GM18951 (cell line): Measurements from ENCODE around the gene SMG6.

ENCODE experiments used
- POLR2A ChIP-seq: IDR thresholded peaks from 4 replicates; pipeline ENCODE4 v1.6.1; 2011; ENCODE audit warnings: mild to moderate bottlenecking; ENCODE audit not compliant: insufficient read length, insufficient read depth; ENCODE audit errors: extremely low read depth
- in situ Hi-C: fragments of 300-500 bp; cut with MboI; formaldehyde crosslinking; loops from one replicate; pipeline ENCODE4 v1.12.0; 2022; ENCODE audit warnings: low sequenced_read_pairs, mixed read lengths, inconsistent platforms; ENCODE audit not compliant: unreplicated experiment

SMG6 gene

DNA sequence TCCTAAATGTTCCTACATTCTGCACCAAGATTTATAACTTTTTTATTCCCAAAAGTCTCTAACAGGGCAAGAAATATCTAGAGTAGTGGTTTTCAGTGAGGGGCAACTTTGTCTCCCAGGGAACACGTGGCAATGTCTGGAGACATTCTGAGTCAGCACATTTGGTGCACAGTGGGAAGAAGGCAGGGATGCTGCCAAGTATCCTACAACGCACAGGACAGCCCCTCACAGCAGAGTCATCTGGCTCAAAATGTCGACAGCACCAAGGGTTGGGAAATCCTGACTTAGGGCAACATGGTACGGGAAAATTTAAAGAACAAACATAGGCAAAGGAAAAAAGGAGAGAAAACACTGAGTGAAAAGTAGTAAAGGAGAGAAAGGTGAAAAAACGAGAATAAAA lies 61.8 kb downstream of the SMG6 start:
- in situ Hi-C loops, result loop anchor here (10.0 kb wide), 1 partner anchor 177 kb away; no protein-coding TSS in a partner anchor
- no peak for TF ChIP-seq POLR2A

DNA sequence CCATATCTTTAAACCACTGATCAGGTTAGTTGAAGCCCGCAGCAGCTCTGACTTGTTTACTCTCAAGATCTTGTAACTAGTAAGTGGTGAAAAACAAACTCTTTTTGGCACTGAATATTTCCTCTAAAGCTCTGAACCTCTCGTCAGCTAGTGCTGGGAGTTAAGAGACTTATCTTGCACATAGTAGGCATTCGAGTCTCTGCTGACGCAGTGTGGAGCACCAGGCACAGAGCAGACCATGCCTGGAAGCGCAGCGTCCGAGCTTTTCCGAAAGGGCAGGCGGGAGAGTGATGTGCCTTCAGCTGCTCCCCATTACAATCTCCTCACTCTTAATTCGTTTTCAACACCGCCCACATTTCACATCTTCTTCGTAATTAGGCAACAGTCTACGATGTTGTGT lies 63.0 kb downstream of the SMG6 start:
- TF ChIP-seq POLR2A, result no peak
- in situ Hi-C loops, result loop anchor here (10.0 kb wide), 1 partner anchor 176 kb away; no protein-coding TSS in a partner anchor

DNA sequence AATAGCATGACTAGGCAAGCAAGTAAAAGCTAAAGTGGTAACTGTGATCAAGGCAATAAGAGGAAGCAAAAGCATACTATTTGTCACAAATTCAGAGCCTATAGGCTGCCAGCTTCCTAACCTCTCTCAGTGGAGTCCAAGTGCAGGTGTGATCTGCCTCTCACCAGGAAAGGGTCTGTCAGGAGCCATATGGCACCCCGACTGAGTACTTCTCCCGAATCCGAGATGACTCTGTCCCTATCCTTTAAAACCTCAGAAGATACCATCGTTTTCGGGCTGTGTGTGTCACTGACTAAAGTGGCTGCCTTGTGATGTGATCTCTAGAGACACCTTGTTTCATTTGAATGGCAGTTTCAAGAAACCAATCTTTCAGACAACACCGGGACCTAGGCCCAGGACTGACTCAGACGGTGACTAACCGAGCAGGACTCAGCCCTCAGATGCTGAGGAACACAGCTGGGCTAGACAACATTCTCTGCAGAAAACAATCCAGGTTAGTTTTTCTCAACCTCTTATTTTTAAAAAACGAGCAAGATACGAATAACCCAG lies 63.6 kb downstream of the SMG6 start:
- TF ChIP-seq POLR2A, result peak; percentile 54
- in situ Hi-C loops, result loop anchor here (10.0 kb wide), 1 partner anchor 175 kb away; no protein-coding TSS in a partner anchor

DNA sequence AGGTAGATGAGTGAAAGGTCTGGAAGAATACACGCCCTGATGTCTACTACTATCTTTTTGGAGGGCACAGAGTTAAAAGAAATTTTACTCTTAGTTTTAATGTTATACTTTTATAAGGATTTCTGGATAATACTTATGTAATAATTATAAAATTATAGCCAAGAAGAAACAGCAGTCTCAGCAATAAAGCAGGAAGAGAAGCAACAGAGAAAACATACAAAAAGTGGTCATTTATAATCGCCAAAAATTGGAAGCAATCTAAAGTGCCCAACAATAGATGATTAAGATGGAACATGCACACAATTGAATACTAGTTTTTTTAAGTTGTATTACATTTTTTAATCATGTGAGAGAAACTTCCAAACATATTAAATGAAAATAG lies 64.4 kb downstream of the SMG6 start:
- in situ Hi-C loops, result no loop called here
- TF ChIP-seq POLR2A, result no peak

DNA sequence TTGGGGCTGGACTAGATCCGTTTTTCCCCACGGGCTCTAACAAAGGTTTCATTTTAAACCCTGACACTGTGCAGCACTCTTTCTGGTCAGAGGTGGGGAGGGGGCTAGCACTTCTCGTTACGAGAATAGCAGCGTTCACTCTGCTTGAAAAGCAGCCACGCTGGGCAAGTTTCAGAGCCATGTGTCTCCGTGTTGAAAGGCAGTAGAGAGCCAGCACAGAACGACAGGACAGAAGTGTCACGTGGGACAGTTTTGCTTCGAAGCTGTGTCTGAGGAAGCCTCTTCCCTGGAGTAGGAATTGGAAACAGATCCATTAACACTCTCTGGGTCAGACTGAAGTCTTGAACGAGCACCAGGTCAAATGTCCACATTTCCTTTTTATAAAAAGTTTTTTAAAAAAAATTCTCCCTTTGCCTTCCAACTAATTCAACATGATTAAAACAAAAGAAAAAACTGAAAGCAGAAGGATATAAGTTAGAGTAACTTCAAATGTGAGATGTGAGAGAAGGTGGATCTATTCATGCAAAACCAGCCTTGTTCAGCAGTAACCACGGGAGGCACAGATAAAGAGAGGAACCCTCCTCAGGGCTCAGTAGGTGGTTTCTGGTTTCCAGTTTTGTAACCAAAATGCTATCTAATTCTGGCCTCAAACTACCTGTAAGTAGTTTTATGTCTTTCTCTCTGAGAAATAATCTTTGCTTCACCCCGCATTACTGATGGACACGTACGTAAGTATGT lies 65.0 kb downstream of the SMG6 start:
- TF ChIP-seq POLR2A, result peak; percentile 36
- in situ Hi-C loops, result no loop called here

DNA sequence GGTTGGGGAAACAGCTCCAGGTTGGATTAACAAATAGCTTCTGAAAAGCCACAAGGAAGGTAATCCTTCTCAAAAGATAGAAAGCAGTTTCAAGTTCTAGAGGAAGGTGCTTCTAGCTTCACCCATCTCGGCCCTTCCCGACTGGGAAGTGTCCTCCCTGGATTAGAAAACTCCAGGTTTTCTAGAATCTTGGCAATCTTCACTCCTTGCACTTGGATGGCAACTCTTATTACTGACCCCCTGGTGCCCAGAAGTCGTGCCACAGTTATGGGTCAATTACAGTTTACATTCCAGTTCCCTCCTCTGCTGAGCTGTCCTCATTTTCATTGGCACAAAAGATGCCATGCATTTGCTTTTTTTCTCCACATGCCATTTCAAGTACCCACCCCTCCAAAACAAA lies 65.6 kb downstream of the SMG6 start:
- TF ChIP-seq POLR2A, result no peak
- in situ Hi-C loops, result no loop called here

DNA sequence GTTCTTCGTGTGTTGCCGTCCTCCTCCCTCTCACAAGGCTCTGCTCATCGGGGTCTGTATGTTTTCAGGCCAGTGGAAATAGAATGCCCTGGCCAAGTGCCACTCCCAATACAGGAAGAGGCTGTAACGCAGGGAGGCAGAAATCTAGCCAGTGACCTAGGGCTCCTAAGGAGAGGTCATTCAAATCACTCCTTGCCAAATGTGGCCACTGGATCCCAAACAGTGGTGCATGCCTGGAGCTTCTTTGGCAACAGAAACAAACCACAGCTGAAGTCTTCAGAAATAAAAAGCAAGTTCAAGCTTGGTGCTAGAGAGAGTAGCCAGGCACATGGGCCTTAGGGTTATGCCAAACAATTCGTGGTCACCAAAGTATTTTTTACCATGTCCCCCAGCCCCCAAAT lies 66.1 kb downstream of the SMG6 start:
- in situ Hi-C loops, result no loop called here
- TF ChIP-seq POLR2A, result no peak

DNA sequence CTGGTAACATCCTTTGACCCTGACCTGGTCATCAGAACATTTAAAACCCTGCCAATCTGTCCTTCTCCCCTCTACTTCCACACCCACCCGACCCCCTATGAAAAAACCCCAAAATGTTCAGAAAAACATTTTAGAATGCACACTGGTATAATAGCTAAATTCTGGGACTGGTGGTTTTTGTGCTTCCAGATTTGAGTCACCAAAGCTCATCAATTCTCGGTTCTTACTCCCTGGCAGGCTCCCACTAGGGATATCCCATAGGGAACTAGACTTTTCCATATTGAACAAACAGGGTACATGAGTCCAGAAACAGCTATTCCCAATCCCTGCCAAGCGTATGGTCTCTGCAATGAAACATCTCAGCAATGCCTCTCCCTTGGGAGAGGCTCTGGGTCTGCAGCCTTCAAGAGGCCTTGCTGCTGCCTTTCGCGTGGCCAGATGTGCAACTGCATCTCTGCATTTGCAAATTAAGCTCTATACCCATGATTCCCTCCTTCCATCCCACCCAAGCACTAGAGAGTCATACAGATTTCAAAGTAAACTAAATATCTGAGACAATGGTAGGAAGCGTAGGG lies 67.7 kb downstream of the SMG6 start:
- in situ Hi-C loops, result no loop called here
- no peak for TF ChIP-seq POLR2A

DNA sequence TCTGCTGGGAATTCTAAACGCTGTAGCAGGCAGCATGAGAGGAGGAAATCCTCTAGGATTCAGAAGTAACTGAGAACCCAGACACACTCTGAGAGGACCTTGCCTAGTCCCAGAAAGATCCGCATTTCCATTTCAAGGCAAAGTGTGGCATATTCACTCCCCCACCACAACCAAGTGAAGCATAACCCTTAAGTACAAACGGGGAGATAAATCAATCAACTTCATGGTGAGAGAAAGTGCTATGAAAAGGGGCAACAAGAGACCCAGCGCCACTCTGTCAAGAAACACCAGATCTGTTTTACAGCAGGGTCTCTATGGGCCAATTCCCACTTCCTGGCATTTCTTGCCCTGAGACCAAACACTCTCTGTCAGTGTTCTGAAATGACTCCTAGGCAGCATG lies 68.3 kb downstream of the SMG6 start:
- in situ Hi-C loops, result no loop called here
- TF ChIP-seq POLR2A, result no peak

DNA sequence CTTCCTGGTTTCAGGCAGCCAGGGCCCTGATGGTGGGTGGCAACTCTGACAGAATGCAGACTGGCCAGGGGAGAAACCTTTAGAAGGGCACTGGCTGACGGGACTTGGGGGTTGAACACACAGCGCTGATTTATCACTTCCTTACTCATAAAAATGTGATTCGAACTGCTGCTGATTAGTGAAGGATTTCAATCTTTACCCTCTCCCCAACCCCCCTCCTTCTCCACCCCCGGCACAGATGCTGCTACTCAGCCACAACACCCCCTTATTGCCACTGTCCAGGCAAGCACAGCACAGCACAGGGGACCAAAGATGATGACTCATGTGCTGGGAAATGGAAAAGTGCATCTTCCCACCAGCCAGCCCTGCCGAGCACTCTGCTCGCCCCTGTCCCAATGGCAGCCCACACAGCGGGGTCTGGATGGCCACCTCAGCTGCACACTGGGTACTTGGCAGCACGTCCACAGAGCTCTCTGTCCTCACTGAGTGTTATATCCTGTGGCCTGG lies 70.1 kb downstream of the SMG6 start:
- in situ Hi-C loops, result no loop called here
- TF ChIP-seq POLR2A, result no peak

DNA sequence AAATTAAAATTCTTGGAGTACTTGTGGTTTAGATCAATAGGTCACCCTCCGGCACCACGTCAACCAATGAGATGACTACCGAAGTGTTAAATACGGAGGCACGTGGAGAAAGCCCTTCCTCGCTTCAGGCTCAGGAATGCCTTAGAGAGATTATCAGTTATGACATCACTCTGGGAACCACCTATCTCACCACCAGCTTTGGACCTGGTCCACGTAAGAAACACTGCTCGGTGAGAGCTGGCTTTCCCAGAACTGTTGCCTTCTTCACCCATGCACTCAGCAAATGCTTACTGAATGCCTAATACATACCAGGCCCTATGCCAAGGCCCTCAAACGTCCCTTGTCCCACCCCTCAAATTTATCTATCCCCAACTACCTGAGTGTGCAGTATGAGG lies 71.3 kb downstream of the SMG6 start:
- in situ Hi-C loops, result no loop called here
- no peak for TF ChIP-seq POLR2A

DNA sequence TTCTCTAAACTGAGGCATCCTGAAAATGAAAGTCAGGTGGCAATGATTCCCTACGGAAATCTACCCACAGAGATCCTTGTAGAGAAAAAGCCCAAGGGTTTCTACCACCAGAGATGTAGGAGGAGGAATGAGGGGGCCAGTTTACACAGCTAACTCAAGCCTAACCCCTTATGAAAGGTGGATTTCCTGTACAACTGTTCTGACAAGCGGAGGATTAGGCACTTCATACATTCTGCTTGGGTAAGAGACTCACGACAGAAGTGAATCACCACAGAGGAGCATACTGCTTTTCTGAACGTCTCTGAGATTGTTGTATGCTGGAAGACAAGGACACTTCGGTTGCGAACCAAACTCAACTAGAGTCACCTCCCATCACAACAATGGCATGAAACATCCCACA lies 72.7 kb downstream of the SMG6 start:
- no peak for TF ChIP-seq POLR2A
- in situ Hi-C loops, result no loop called here

DNA sequence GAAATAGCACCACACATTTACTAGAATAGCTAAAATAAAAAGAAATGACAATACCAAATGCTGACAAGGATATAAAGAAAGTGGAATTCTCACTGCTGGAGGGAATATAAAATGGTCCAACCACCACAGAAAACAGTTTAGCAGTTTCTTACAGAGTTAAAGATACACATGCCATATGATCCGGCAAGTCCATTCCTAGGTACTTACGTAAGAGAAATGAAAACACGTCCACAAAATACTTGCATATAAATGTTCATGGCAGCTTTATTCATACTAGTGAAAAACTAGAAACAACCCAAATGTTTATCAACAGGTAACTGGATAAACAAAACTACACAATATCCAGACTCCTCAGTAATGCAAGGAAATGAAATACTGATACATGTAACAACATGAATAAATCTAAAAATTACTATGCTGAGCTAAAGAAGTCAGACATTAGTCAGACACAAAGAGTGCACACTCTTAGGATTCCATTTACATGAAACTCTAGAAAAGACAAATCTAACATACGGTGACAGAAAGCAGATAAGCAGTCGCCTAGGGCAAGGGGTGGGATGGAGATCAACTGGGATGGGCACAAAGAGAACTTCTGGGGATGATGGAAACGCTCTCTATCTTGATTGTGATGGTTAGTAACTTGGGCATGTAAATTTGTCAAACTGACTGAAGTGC lies 76.4 kb downstream of the SMG6 start:
- in situ Hi-C loops, result no loop called here
- TF ChIP-seq POLR2A, result no peak
